Spleen (tissue), 11 donors: ENCODE results near the gene SECISBP2. TPM values are rescaled to one million over a fixed set of nuclear protein-coding genes. Genes with fewer than 3 reads are reported as not detected.

Experiments used
- DNase-seq: peaks from one replicate; pipeline ENCODE4 v3.0.0-alpha.2; 2020
- H3K27ac ChIP-seq, 8 donors: fragments of 200-600 bp; sonication (generic) in 7 of 8; 1 replicate in 4 of 8; 2 replicates in 4 of 8; pipeline versions ENCODE4 v1.5.0 to v1.8.0; 2016 to 2021; ENCODE audit warnings: inconsistent platforms in 4 of 8, mild to moderate bottlenecking in 4 of 8, moderate library complexity in 1 of 8
- H3K27me3 ChIP-seq, 7 donors: fragments of 200-600 bp; sonication (generic) in 6 of 7; replicated peaks in 1 of 7; 1 replicate in 4 of 7; 2 replicates in 3 of 7; pipeline versions ENCODE4 v1.5.0 to v1.8.0; 2016 to 2021; ENCODE audit warnings: inconsistent platforms in 3 of 7, mild to moderate bottlenecking in 1 of 7
- H3K36me3 ChIP-seq, 6 donors: fragments of 200-600 bp; sonication (generic) in 5 of 6; 1 replicate in 4 of 6; 2 replicates in 2 of 6; pipeline versions ENCODE4 v1.5.0 to v1.8.0; 2016 to 2021; ENCODE audit warnings: inconsistent platforms in 2 of 6
- H3K4me1 ChIP-seq, 6 donors: fragments of 200-600 bp; sonication (generic) in 5 of 6; 1 replicate in 3 of 6; 2 replicates in 3 of 6; pipeline versions ENCODE4 v1.5.0 to v1.8.0; 2016 to 2021; ENCODE audit warnings: inconsistent platforms in 3 of 6
- H3K4me3 ChIP-seq, 8 donors: fragments of 200-600 bp; sonication (generic) in 7 of 8; 1 replicate in 4 of 8; 2 replicates in 4 of 8; pipeline versions ENCODE4 v1.5.0 to v1.8.0; 2016 to 2021; ENCODE audit warnings: inconsistent platforms in 4 of 8, mild to moderate bottlenecking in 4 of 8, moderate library complexity in 2 of 8
- H3K9me3 ChIP-seq, 8 donors: fragments of 200-600 bp; sonication (generic) in 7 of 8; 1 replicate in 4 of 8; 2 replicates in 4 of 8; pipeline versions ENCODE4 v1.5.0 to v1.8.0; 2016 to 2021; ENCODE audit warnings: inconsistent platforms in 4 of 8
- POLR2A ChIP-seq, 3 donors: fragments of 450-650 bp; IDR thresholded peaks; one replicate each; pipeline ENCODE4 v1.5.1; 2017; ENCODE audit warnings: antibody characterized with exemption in 3 of 3, mild to moderate bottlenecking in 1 of 3
- POLR2AphosphoS5 ChIP-seq, 3 donors: sonication (generic); formaldehyde crosslinking; IDR thresholded peaks; one replicate each; pipeline ENCODE4 v1.5.1; 2017; ENCODE audit warnings: antibody characterized with exemption in 3 of 3
- WGBS, 5 donors: extraction: QIAGEN DNeasy Blood & Tissue Kit in 3 of 5; methylation state at CpG; one replicate each; pipeline versions ENCODE4 v1.1.5 to v1.1.7; 2013 to 2018; 5-methylcytosine and 5-hydroxymethylcytosine counted together
- intact Hi-C: fragments of 100-400 bp; cut with DNase I; formaldehyde crosslinking; loops from one replicate; pipeline ENCODE4 v1.15.0; 2023; ENCODE audit warnings: low total_unique reads
- polyA plus RNA-seq, 3 donors: library from polyadenylated mRNA; stranded (reverse); fragments of 200-250 nt; gene quantifications; one replicate each; pipeline ENCODE4 v1.2.1, GENCODE V29; 2013
- total RNA-seq, 7 donors: library from RNA; depleted of rRNA in 3 of 7; stranded (reverse); fragments of >200 nt in 3 of 7; fragmentation: NEBNext Ultra II Directional in 4 of 7; extraction: Animal tissue kit (Norgen Biotek cat#: 25700) in 4 of 7; gene quantifications; one replicate each; pipeline versions ENCODE4 v1.1.0 to v1.2.1, GENCODE V29; 2016 to 2021
- TF ChIP-seq, protein P1 (sequence below), 11 experiments: fragments of 200-600 bp in 7 of 11; fragments of 450-650 bp in 4 of 11; sonication (generic) in 4 of 11; IDR thresholded peaks in 8 of 11; conservative IDR thresholded peaks in 3 of 11; 1 replicate in 7 of 11; 2 replicates in 4 of 11; pipeline versions ENCODE4 v1.4.0 to v1.8.0; 2016 to 2021; ENCODE audit warnings: antibody characterized with exemption in 11 of 11, inconsistent platforms in 4 of 11, mild to moderate bottlenecking in 1 of 11
- donor health status: healthy with polysubstance abuse.
- donor health status: DM: no; HTN: no; CAD: no; lungs with moderate emphysema.
- donor health status: DM: no; HTN: no; CAD: no.
- donor health status: Bipolar disorder and iron deficiency.
- donor health status: healthy.
- donor health status: DM: no; HTN: no; CAD: no.
- donor health status: DM: yes; HTN: yes; CAD: no.

Gene SECISBP2
- total and polyA plus RNA-seq, 10 donors = 20.7 to 117 (median 82.3) TPM

DNA sequence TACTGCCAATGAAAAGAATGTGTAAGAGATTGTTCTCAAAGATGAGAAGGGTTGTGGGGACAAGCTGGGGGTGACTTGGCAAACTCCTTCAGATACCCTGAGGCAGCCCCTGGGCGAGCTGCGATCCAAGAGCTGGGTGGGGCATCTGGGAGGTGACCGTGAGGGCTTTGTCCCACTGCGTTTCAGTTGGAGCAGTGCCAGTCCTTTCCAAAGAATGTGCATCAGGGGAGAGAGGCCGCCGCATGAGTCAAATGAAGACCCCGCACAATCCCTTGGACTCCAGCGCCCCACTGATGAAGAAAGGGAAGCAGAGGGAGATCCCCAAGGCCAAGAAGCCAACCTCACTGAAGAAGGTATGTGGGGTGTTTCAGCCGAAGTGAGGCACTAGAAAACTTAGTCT lies 28.4 kb downstream of the SECISBP2 start:
- no peaks in the 10 kb centered on the region for H3K9me3 ChIP-seq
- H3K4me1 ChIP-seq = peaks cover under 1 to 13% (median 5%) of the 10 kb centered on the region in 6 donors
- H3K27me3 ChIP-seq = no peaks in the 10 kb centered on the region
- H3K36me3 ChIP-seq = peaks cover 0 to 100% (median 97%) of the 10 kb centered on the region in 6 donors
- H3K27ac ChIP-seq = no peak overlapping the region
- WGBS, 5 donors = 92 to 98% (median 93%) methylated on average over 9 of the region's 9 CpGs
- H3K4me3 ChIP-seq = no peak overlapping the region
- no peak for DNase-seq
- TF ChIP-seq, protein P1, sequence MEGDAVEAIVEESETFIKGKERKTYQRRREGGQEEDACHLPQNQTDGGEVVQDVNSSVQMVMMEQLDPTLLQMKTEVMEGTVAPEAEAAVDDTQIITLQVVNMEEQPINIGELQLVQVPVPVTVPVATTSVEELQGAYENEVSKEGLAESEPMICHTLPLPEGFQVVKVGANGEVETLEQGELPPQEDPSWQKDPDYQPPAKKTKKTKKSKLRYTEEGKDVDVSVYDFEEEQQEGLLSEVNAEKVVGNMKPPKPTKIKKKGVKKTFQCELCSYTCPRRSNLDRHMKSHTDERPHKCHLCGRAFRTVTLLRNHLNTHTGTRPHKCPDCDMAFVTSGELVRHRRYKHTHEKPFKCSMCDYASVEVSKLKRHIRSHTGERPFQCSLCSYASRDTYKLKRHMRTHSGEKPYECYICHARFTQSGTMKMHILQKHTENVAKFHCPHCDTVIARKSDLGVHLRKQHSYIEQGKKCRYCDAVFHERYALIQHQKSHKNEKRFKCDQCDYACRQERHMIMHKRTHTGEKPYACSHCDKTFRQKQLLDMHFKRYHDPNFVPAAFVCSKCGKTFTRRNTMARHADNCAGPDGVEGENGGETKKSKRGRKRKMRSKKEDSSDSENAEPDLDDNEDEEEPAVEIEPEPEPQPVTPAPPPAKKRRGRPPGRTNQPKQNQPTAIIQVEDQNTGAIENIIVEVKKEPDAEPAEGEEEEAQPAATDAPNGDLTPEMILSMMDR (IDR thresholded peaks at IDR 0.05 in 8 of 11, conservative IDR thresholded peaks at IDR 0.05 in 3 of 11) = no peak
- TF ChIP-seq POLR2AphosphoS5 (IDR thresholded peaks at IDR 0.05) (no peak), POLR2A (IDR thresholded peaks at IDR 0.05) (no peak)
- intact Hi-C loops = no loop called here

GRCh38 chr9:89347651-89348050 lies 29.4 kb downstream of the SECISBP2 start:
- TF ChIP-seq, protein P1 (IDR thresholded peaks at IDR 0.05 in 8 of 11, conservative IDR thresholded peaks at IDR 0.05 in 3 of 11) = no peak
- TF ChIP-seq POLR2AphosphoS5 (IDR thresholded peaks at IDR 0.05) (no peak), POLR2A (IDR thresholded peaks at IDR 0.05) (no peak)
- 94 to 97% (median 96%) methylated on average over 3 to 5 of the region's 5 CpGs for WGBS, 5 donors
- H3K9me3 ChIP-seq = no peaks in the 10 kb centered on the region
- H3K27me3 ChIP-seq = no peaks in the 10 kb centered on the region
- no peak overlapping the region for H3K27ac ChIP-seq
- DNase-seq = no peak
- intact Hi-C loops = no loop called here
- H3K36me3 ChIP-seq = peaks cover 0 to 100% (median 93%) of the 10 kb centered on the region in 6 donors
- H3K4me3 ChIP-seq = no peak overlapping the region
- peaks cover 10 to 23% (median 14%) of the 10 kb centered on the region in 6 donors for H3K4me1 ChIP-seq

DNA sequence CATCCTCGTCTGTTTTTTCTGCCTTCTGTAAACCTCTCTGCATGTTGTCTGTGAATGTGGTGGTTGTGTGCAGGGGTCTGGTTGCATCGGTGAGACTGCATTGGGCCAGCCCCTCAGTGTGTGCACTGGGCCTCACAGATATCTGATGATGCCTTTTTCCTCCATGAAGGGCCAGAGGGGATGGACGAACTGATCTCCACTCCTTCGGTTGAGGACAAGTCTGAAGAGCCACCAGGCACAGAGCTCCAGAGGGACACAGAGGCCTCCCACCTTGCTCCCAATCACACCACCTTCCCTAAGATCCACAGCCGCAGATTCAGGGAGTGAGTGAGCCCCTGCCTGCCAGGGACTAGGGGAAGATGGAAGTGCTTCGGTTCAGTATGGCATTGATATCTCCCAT lies 31.3 kb downstream of the SECISBP2 start:
- H3K36me3 ChIP-seq = peaks cover 0 to 100% (median 93%) of the 10 kb centered on the region in 6 donors
- no peak for DNase-seq
- TF ChIP-seq POLR2AphosphoS5 (IDR thresholded peaks at IDR 0.05) (no peak), POLR2A (IDR thresholded peaks at IDR 0.05) (no peak)
- TF ChIP-seq, protein P1 (IDR thresholded peaks at IDR 0.05 in 8 of 11, conservative IDR thresholded peaks at IDR 0.05 in 3 of 11) = no peak
- peaks cover 11 to 40% (median 23%) of the 10 kb centered on the region in 6 donors for H3K4me1 ChIP-seq
- H3K27me3 ChIP-seq = no peaks in the 10 kb centered on the region
- H3K27ac ChIP-seq = no peak overlapping the region
- H3K4me3 ChIP-seq = no peak overlapping the region
- intact Hi-C loops = no loop called here
- 95 to 99% (median 97%) methylated on average over 5 to 6 of the region's 6 CpGs for WGBS, 5 donors
- no peaks in the 10 kb centered on the region for H3K9me3 ChIP-seq

- H3K4me3 ChIP-seq = no peak overlapping the region
- intact Hi-C loops = no loop called here
- peaks cover 5 to 100% (median 92%) of the 10 kb centered on the region in 6 donors for H3K36me3 ChIP-seq
- no peaks in the 10 kb centered on the region for H3K27me3 ChIP-seq
- peaks cover 11 to 40% (median 23%) of the 10 kb centered on the region in 6 donors for H3K4me1 ChIP-seq
- H3K27ac ChIP-seq = peak overlapping the region in 4 of 8 donors; percentile 27 to 77 (median 63)
- peak in 1 of 3 donors; percentile 31 for TF ChIP-seq POLR2AphosphoS5 (IDR thresholded peaks at IDR 0.05)
- TF ChIP-seq, protein P1 (IDR thresholded peaks at IDR 0.05 in 8 of 11, conservative IDR thresholded peaks at IDR 0.05 in 3 of 11) = no peak
- no peak for TF ChIP-seq POLR2A (IDR thresholded peaks at IDR 0.05)
- no peaks in the 10 kb centered on the region for H3K9me3 ChIP-seq
- 80 to 90% (median 86%) methylated on average over 2 of the region's 2 CpGs for WGBS, 5 donors
- no peak for DNase-seq
Observed at GRCh38 chr9:89350988-89351557, 32.8 kb downstream of the SECISBP2 start.
